Measurements from ENCODE around the gene DGKZ. TPM values are rescaled to one million over a fixed set of nuclear protein-coding genes. Genes with fewer than 3 reads are reported as not detected.

Gene DGKZ
- total and polyA plus RNA-seq, 10 of the 15 experiments (the other 5 are each of a cell fraction or from before 2014, with no cell fraction given), result 0.50 to 78.4 (median 39.5) TPM

- TF ChIP-seq CBFB (IDR thresholded peaks at IDR 0.05; ENCODE audit: low read depth) (no peak), TCF3 (IDR thresholded peaks at IDR 0.05; ENCODE audit: borderline replicate concordance, insufficient read depth, low read depth, low read length) (no peak), ZNF622 (IDR thresholded peaks at IDR 0.05) (no peak), BHLHE40 (IDR thresholded peaks at IDR 0.05; ENCODE audit: borderline replicate concordance in 1 of 2, low read depth in 2 of 2, low read length in 1 of 2) (no peak), REST (IDR thresholded peaks at IDR 0.05; ENCODE audit: low read depth, low read length) (no peak), EGR1 (IDR thresholded peaks at IDR 0.05; ENCODE audit: borderline replicate concordance in 1 of 2, low read depth in 2 of 2, low read length in 2 of 2) (no peak), CHD2 (IDR thresholded peaks at IDR 0.05; ENCODE audit: borderline replicate concordance, low read depth, low read length) (no peak), NBN (IDR thresholded peaks at IDR 0.05) (no peak), IKZF2 (IDR thresholded peaks at IDR 0.05) (no peak), KAT2A (conservative IDR thresholded peaks at IDR 0.05; ENCODE audit: control insufficient read depth, low read depth, low read length) (no peak), GABPA (IDR thresholded peaks at IDR 0.05; ENCODE audit: low read depth) (no peak), ZBTB40 (IDR thresholded peaks at IDR 0.05; ENCODE audit: borderline replicate concordance) (no peak)
- no peaks in the 10 kb centered on the region for H3K9me3 ChIP-seq (replicated peaks; ENCODE audit: control insufficient read depth, insufficient read depth, low read length)
- 28% methylated on average over 5 of the region's 6 CpGs for WGBS (ENCODE audit: insufficient coverage, insufficient replicate concordance, low lambda C conversion rate, missing lambda C conversion rate)
- no peak for ATAC-seq
- RAD21 ChIA-PET (ENCODE audit: unreplicated experiment), result interaction anchor here (0.7 kb wide), 1 partner anchor 59 kb away, joined by 3 read pairs; no protein-coding TSS in a partner anchor
- H3K4me1 ChIP-seq (ENCODE audit: control insufficient read depth, insufficient read depth, low read length), result no peaks in the 10 kb centered on the region; the same call in 1 of the 2 replicates
- no peak overlapping the region for H3K4me3 ChIP-seq
- CTCF ChIA-PET, result interaction anchor here (1.7 kb wide), 1 partner anchor 9 kb away, joined by 5 read pairs; no protein-coding TSS in a partner anchor
- H3K79me2 ChIP-seq (ENCODE audit: control insufficient read depth, insufficient read depth, low read length), result no peaks in the 10 kb centered on the region
- DNase-seq (ENCODE audit: low read depth, low spot score), result no peak
- SMC1A ChIA-PET (ENCODE audit: uncharacterized antibody, unreplicated experiment), result no interaction called here
- H3K27ac ChIP-seq (ENCODE audit: control insufficient read depth, insufficient read depth), result no peak overlapping the region
- intact Hi-C loops (cut with micrococcal nuclease; ENCODE audit: unreplicated experiment), result no loop called here
- H4K20me1 ChIP-seq (ENCODE audit: control insufficient read depth, insufficient read depth), result no peaks in the 10 kb centered on the region
- no TSS peak for BruUV-seq (replicated peaks)
- no peak for FAIRE-seq
- in situ Hi-C loops (cut with MboI), result no loop called here
- no peaks in the 10 kb centered on the region for H3K36me3 ChIP-seq (ENCODE audit: control insufficient read depth in 2 of 2, insufficient read depth in 2 of 2, low read length in 1 of 2)
- peaks cover 15 to 30% of the 10 kb centered on the region in 2 experiments for H3K27me3 ChIP-seq (replicated peaks in 1 of 2; ENCODE audit: control insufficient read depth in 2 of 2, insufficient read depth in 2 of 2, low read length in 1 of 2)
- no peak overlapping the region for H2AFZ ChIP-seq (ENCODE audit: control insufficient read depth, low read depth, low read length)
- no peak overlapping the region for H3K4me2 ChIP-seq (ENCODE audit: control insufficient read depth, insufficient read depth)
- H3K9ac ChIP-seq (ENCODE audit: control insufficient read depth, insufficient read depth, low read length), result no peak overlapping the region
- POLR2A ChIA-PET, result interaction anchor here (0.7 kb wide), 1 partner anchor 44 kb away, joined by 3 read pairs; no protein-coding TSS in a partner anchor
Measured at GRCh38 chr11:46335271-46335670, 12.0 kb upstream of the DGKZ start.

All from GM12878 (cell line).